Measurements from ENCODE around the gene CDADC1.

Gene CDADC1

DNA sequence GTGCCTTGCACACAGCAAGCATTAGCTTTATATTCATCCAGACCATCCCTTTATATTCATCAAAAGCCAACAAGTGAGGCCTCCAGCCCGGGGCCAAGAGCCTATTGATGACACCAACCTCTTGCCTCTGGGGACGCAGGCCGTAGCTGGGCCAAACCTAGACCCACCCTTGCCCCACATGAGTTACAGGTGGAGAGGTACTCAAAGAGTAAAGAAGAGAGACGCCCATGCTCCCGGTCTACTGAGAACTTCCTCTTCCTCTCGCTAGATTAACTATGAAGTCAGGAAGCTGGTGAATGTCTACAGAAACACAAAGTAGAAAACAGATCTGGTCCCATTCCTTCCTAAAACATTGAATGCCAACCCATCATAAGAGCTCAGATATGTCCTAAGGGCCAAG, 31.4 kb upstream of the CDADC1 start:
- TF ChIP-seq, protein P1, sequence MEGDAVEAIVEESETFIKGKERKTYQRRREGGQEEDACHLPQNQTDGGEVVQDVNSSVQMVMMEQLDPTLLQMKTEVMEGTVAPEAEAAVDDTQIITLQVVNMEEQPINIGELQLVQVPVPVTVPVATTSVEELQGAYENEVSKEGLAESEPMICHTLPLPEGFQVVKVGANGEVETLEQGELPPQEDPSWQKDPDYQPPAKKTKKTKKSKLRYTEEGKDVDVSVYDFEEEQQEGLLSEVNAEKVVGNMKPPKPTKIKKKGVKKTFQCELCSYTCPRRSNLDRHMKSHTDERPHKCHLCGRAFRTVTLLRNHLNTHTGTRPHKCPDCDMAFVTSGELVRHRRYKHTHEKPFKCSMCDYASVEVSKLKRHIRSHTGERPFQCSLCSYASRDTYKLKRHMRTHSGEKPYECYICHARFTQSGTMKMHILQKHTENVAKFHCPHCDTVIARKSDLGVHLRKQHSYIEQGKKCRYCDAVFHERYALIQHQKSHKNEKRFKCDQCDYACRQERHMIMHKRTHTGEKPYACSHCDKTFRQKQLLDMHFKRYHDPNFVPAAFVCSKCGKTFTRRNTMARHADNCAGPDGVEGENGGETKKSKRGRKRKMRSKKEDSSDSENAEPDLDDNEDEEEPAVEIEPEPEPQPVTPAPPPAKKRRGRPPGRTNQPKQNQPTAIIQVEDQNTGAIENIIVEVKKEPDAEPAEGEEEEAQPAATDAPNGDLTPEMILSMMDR (IDR thresholded peaks at IDR 0.05; ENCODE audit: low read depth, low read length), result no peak
- TF ChIP-seq EZH2phosphoT487 (IDR thresholded peaks at IDR 0.05; ENCODE audit: low read depth), result no peak
- no peaks in the 10 kb centered on the region for H3K27me3 ChIP-seq (ENCODE audit: low read depth, low read length)

DNA sequence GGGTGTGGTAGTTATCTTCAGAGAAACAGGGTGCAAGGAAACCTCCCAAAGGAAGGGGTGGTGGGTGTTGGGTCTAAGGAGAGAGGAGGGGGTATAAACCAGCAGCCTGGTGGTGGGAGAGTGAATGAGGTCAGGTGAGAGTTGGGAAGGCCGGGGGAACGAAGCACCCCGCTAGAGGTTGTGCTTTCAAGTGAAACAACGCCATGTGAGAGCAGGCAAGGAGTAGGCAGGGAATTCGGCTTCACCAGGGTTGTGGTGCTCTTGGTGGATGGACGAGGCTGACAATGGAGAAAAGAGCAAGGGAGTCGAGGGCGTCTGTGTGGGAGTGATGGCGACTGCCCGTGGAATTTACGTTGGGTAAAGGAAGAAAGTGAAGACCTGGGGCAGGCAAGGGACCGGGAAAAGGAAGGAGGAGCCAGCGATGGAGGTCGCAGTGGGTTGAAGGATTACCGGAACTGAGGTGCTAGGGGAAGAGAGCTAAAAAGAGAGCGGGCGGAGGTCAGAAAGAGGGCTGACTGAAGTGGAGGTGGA, 29.7 kb upstream of the CDADC1 start:
- Histone ChIP-seq H2AFZ (ENCODE audit: low read depth, low read length) (no peak overlapping the region), H3K4me3 (ENCODE audit: low read length) (no peak overlapping the region), H3K79me2 (ENCODE audit: low read length) (no peaks in the 10 kb centered on the region), H3K4me2 (ENCODE audit: low read length) (no peak overlapping the region), H3K9ac (ENCODE audit: low read length) (no peak overlapping the region), H3K36me3 (replicated peaks; ENCODE audit: low read depth, low read length) (no peaks in the 10 kb centered on the region), H4K20me1 (ENCODE audit: insufficient read depth, low read length) (no peaks in the 10 kb centered on the region), H3K4me1 (ENCODE audit: low read length) (peaks cover 10% of the 10 kb centered on the region), H3K9me3 (ENCODE audit: insufficient read depth, low read length) (no peaks in the 10 kb centered on the region), H3K27me3 (ENCODE audit: low read depth, low read length) (peaks cover 5% of the 10 kb centered on the region; the same call in 1 of the 2 replicates), H3K27ac (ENCODE audit: low read length) (no peak overlapping the region)
- TF ChIP-seq EZH2phosphoT487 (IDR thresholded peaks at IDR 0.05; ENCODE audit: low read depth), result no peak
- TF ChIP-seq, protein P1 (IDR thresholded peaks at IDR 0.05; ENCODE audit: low read depth, low read length), result no peak

More for the DNA sequence above, 31.4 kb upstream of the CDADC1 start:
- H3K36me3 ChIP-seq (replicated peaks; ENCODE audit: low read depth, low read length), result peaks cover 9% of the 10 kb centered on the region
- no peaks in the 10 kb centered on the region for H3K9me3 ChIP-seq (ENCODE audit: insufficient read depth, low read length)
- H3K4me3 ChIP-seq (ENCODE audit: low read length), result no peak overlapping the region
- H3K9ac ChIP-seq (ENCODE audit: low read length), result no peak overlapping the region
- H3K79me2 ChIP-seq (ENCODE audit: low read length), result no peaks in the 10 kb centered on the region
- H3K4me2 ChIP-seq (ENCODE audit: low read length), result no peak overlapping the region
- peaks cover 10% of the 10 kb centered on the region for H3K4me1 ChIP-seq (ENCODE audit: low read length)
- H2AFZ ChIP-seq (ENCODE audit: low read depth, low read length), result no peak overlapping the region
- no peak overlapping the region for H3K27ac ChIP-seq (ENCODE audit: low read length)
- H4K20me1 ChIP-seq (ENCODE audit: insufficient read depth, low read length), result no peaks in the 10 kb centered on the region

- no peaks in the 10 kb centered on the region for H3K9me3 ChIP-seq (ENCODE audit: insufficient read depth, low read length)
- H3K9ac ChIP-seq (ENCODE audit: low read length), result no peak overlapping the region
- H2AFZ ChIP-seq (ENCODE audit: low read depth, low read length), result no peak overlapping the region
- no peaks in the 10 kb centered on the region for H3K79me2 ChIP-seq (ENCODE audit: low read length)
- no peak overlapping the region for H3K4me2 ChIP-seq (ENCODE audit: low read length)
- H3K27me3 ChIP-seq (ENCODE audit: low read depth, low read length), result peaks cover 6% of the 10 kb centered on the region; the same call in 1 of the 2 replicates
- H3K4me1 ChIP-seq (ENCODE audit: low read length), result peaks cover 10% of the 10 kb centered on the region
- H3K4me3 ChIP-seq (ENCODE audit: low read length), result no peak overlapping the region
- no peaks in the 10 kb centered on the region for H4K20me1 ChIP-seq (ENCODE audit: insufficient read depth, low read length)
- no peak overlapping the region for H3K27ac ChIP-seq (ENCODE audit: low read length)
- no peaks in the 10 kb centered on the region for H3K36me3 ChIP-seq (replicated peaks; ENCODE audit: low read depth, low read length)
- TF ChIP-seq, protein P1 (IDR thresholded peaks at IDR 0.05; ENCODE audit: low read depth, low read length), result no peak
- no peak for TF ChIP-seq EZH2phosphoT487 (IDR thresholded peaks at IDR 0.05; ENCODE audit: low read depth)
Observed at GRCh38 chr13:49218493-49219051, 29.2 kb upstream of the CDADC1 start.

GRCh38 chr13:49219647-49220035, 28.1 kb upstream of the CDADC1 start:
- Histone ChIP-seq H3K9me3 (ENCODE audit: insufficient read depth, low read length) (no peaks in the 10 kb centered on the region), H3K36me3 (replicated peaks; ENCODE audit: low read depth, low read length) (no peaks in the 10 kb centered on the region), H3K9ac (ENCODE audit: low read length) (no peak overlapping the region), H4K20me1 (ENCODE audit: insufficient read depth, low read length) (no peaks in the 10 kb centered on the region), H3K4me1 (ENCODE audit: low read length) (peaks cover 7% of the 10 kb centered on the region), H2AFZ (ENCODE audit: low read depth, low read length) (no peak overlapping the region), H3K4me3 (ENCODE audit: low read length) (no peak overlapping the region), H3K4me2 (ENCODE audit: low read length) (no peak overlapping the region), H3K27me3 (ENCODE audit: low read depth, low read length) (peaks cover 6% of the 10 kb centered on the region; the same call in 1 of the 2 replicates), H3K79me2 (ENCODE audit: low read length) (no peaks in the 10 kb centered on the region), H3K27ac (ENCODE audit: low read length) (no peak overlapping the region)
- TF ChIP-seq EZH2phosphoT487 (IDR thresholded peaks at IDR 0.05; ENCODE audit: low read depth), result no peak

Measured in OCI-LY3 (cell line).